IMR-90 (cell line): ENCODE measurements around the gene NTRK3. TPM values are rescaled to one million over a fixed set of nuclear protein-coding genes. Genes with fewer than 3 reads are reported as not detected.

Experiments
- ATAC-seq: fragments of 200-7000 bp; cut with Tn5 transposase; 2 replicates; pipeline ENCODE4 v1.9.1; 2020; ENCODE audit warnings: low read depth, mild to moderate bottlenecking, moderate library complexity
- BruUV-seq: library from RNA; stranded (reverse); fragments of 400-500 nt; replicated peaks from 2 replicates; lab custom pipeline; 2021; lab: Mats Ljungman, UMichigan
- CTCF ChIA-PET: fragments of 300-600 bp; formaldehyde crosslinking; extraction: SDS; loops from one replicate; lab custom pipeline; 2021; ENCODE audit warnings: antibody characterized with exemption; lab: Yijun Ruan, JAX
- POLR2A ChIA-PET: fragments of 300-600 bp; sonication (Branson Sonifier 250); formaldehyde crosslinking; loops from one replicate; lab custom pipeline; 2022; ENCODE audit warnings: antibody characterized with exemption; ENCODE audit not compliant: unreplicated experiment; lab: Charles Lee
- DNase-seq: peaks from one replicate; pipeline ENCODE4 v3.0.0; 2013
- H2AFZ ChIP-seq: replicated peaks from 2 replicates; pipeline ENCODE3; 2013; ENCODE audit warnings: low read length, mild to moderate bottlenecking; ENCODE audit not compliant: poor library complexity
- H2AK5ac ChIP-seq: 2 replicates; pipeline ENCODE4 v1.6.1; 2013; ENCODE audit warnings: low read depth, low read length, inconsistent platforms
- H2AK9ac ChIP-seq: replicated peaks from 2 replicates; pipeline ENCODE3; 2013; ENCODE audit warnings: mild to moderate bottlenecking, low read depth, low read length, moderate library complexity; ENCODE audit not compliant: poor library complexity
- H2BK120ac ChIP-seq: 2 replicates; pipeline ENCODE4 v1.6.1; 2013; ENCODE audit warnings: low read depth, low read length, inconsistent platforms
- H2BK15ac ChIP-seq: 3 replicates; pipeline ENCODE4 v1.6.1; 2013; ENCODE audit warnings: low read depth, low read length, inconsistent platforms
- H2BK20ac ChIP-seq: 2 replicates; pipeline ENCODE4 v1.6.1; 2013; ENCODE audit warnings: low read depth, mild to moderate bottlenecking, inconsistent platforms, low read length, moderate library complexity
- H2BK5ac ChIP-seq: 2 replicates; pipeline ENCODE4 v1.6.1; 2013; ENCODE audit warnings: mild to moderate bottlenecking, low read depth, low read length, inconsistent platforms; ENCODE audit not compliant: poor library complexity, severe bottlenecking
- H3K14ac ChIP-seq: replicated peaks from 2 replicates; pipeline ENCODE4 v1.6.1; 2013; ENCODE audit warnings: low read depth, low read length, inconsistent platforms
- H3K18ac ChIP-seq: 2 replicates; pipeline ENCODE4 v1.6.1; 2013; ENCODE audit warnings: low read depth, low read length, control low read depth
- H3K23ac ChIP-seq: 2 replicates; pipeline ENCODE4 v1.6.1; 2013; ENCODE audit warnings: low read depth, low read length, inconsistent platforms
- H3K27ac ChIP-seq: 2 replicates; pipeline ENCODE4 v1.5.1; 2013; ENCODE audit warnings: mild to moderate bottlenecking, control low read depth, low read length; ENCODE audit not compliant: insufficient read depth
- H3K27me3 ChIP-seq: 2 replicates; pipeline ENCODE4 v1.6.1; 2013; ENCODE audit warnings: low read length; ENCODE audit not compliant: control insufficient read depth, insufficient read depth
- H3K36me3 ChIP-seq: 2 replicates; pipeline ENCODE4 v1.6.1; 2013; ENCODE audit warnings: low read length, mixed read lengths; ENCODE audit not compliant: control insufficient read depth, insufficient read depth
- H3K4ac ChIP-seq: 2 replicates; pipeline ENCODE4 v1.6.1; 2013; ENCODE audit warnings: low read depth, low read length, inconsistent platforms
- H3K4me1 ChIP-seq: 2 replicates; pipeline ENCODE4 v1.6.1; 2013; ENCODE audit warnings: low read length, mixed read lengths; ENCODE audit not compliant: control insufficient read depth, insufficient read depth
- H3K4me2 ChIP-seq: 2 replicates; pipeline ENCODE4 v1.6.1; 2013; ENCODE audit warnings: low read depth, mild to moderate bottlenecking, control low read depth, low read length, moderate library complexity
- H3K4me3 ChIP-seq: 2 replicates; pipeline ENCODE4 v1.5.1; 2013; ENCODE audit warnings: low read depth, mild to moderate bottlenecking, control low read depth, low read length, moderate library complexity; ENCODE audit not compliant: insufficient read depth
- H3K56ac ChIP-seq: 2 replicates; pipeline ENCODE4 v1.6.1; 2013; ENCODE audit warnings: low read length, inconsistent platforms; ENCODE audit not compliant: insufficient read depth; ENCODE audit errors: extremely low read depth
- H3K79me1 ChIP-seq, 2 experiments: 2 replicates each; pipeline ENCODE4 v1.6.1; 2013; ENCODE audit warnings: low read length in 2 of 2, inconsistent platforms in 1 of 2, low read depth in 1 of 2
- H3K9ac ChIP-seq: 2 replicates; pipeline ENCODE4 v1.6.1; 2013; ENCODE audit warnings: low read depth, low read length, control low read depth
- H3K9me1 ChIP-seq: 2 replicates; pipeline ENCODE4 v1.6.1; 2013; ENCODE audit warnings: low read length, inconsistent platforms; ENCODE audit not compliant: insufficient read depth
- H3K9me3 ChIP-seq: 2 replicates; pipeline ENCODE4 v1.6.1; 2013; ENCODE audit warnings: low read length; ENCODE audit not compliant: control insufficient read depth, insufficient read depth
- H4K20me1 ChIP-seq: 2 replicates; pipeline ENCODE4 v1.6.1; 2013; ENCODE audit warnings: low read length, inconsistent platforms; ENCODE audit not compliant: insufficient read depth
- H4K5ac ChIP-seq: 2 replicates; pipeline ENCODE4 v1.6.1; 2013; ENCODE audit warnings: mild to moderate bottlenecking, low read depth, low read length, control low read depth
- H4K8ac ChIP-seq, 2 experiments: 2 replicates each; pipeline ENCODE4 v1.6.1; 2013; ENCODE audit warnings: low read depth in 2 of 2, low read length in 2 of 2, control low read depth in 1 of 2, inconsistent platforms in 1 of 2
- H4K91ac ChIP-seq: 2 replicates; pipeline ENCODE4 v1.6.1; 2013; ENCODE audit warnings: low read depth, low read length, inconsistent platforms; ENCODE audit not compliant: insufficient read depth
- BHLHE40 ChIP-seq: fragments of 150-350 bp; IDR thresholded peaks from 2 replicates; pipeline ENCODE4 v1.6.1; 2016; ENCODE audit warnings: mild to moderate bottlenecking, low read depth, low read length
- CEBPB ChIP-seq: IDR thresholded peaks from 2 replicates; pipeline ENCODE4 v1.6.1; 2012; ENCODE audit warnings: low read depth, low read length, improper control_type of control experiment
- CHD1 ChIP-seq: IDR thresholded peaks from 2 replicates; pipeline ENCODE4 v1.6.1; 2012; ENCODE audit warnings: low read depth, low read length, improper control_type of control experiment
- FOS ChIP-seq: fragments of 150-350 bp; IDR thresholded peaks from 2 replicates; pipeline ENCODE4 v1.6.1; 2016; ENCODE audit warnings: low read depth, low read length
- MAZ ChIP-seq: IDR thresholded peaks from 2 replicates; pipeline ENCODE4 v1.6.1; 2012; ENCODE audit warnings: low read depth, mild to moderate bottlenecking, low read length, improper control_type of control experiment, moderate library complexity, borderline replicate concordance
- NFE2L2 ChIP-seq: fragments of 150-350 bp; IDR thresholded peaks from 2 replicates; pipeline ENCODE4 v1.6.1; 2016; ENCODE audit warnings: low read depth, mild to moderate bottlenecking, low read length
- POLR2A ChIP-seq: IDR thresholded peaks from 2 replicates; pipeline ENCODE4 v1.6.1; 2012; ENCODE audit warnings: mild to moderate bottlenecking, low read depth, low read length
- RAD21 ChIP-seq: IDR thresholded peaks from 2 replicates; pipeline ENCODE4 v1.6.1; 2012; ENCODE audit warnings: low read length, improper control_type of control experiment
- RCOR1 ChIP-seq: IDR thresholded peaks from 2 replicates; pipeline ENCODE4 v1.6.1; 2012; ENCODE audit warnings: mild to moderate bottlenecking, low read length, improper control_type of control experiment; ENCODE audit not compliant: insufficient replicate concordance
- RFX5 ChIP-seq: IDR thresholded peaks from 2 replicates; pipeline ENCODE4 v1.8.0; 2012; ENCODE audit warnings: low read depth, mild to moderate bottlenecking, low read length, moderate library complexity
- SMC3 ChIP-seq: fragments of 150-350 bp; IDR thresholded peaks from 2 replicates; pipeline ENCODE4 v1.6.1; 2016; ENCODE audit warnings: low read depth, mild to moderate bottlenecking, antibody characterized with exemption, low read length, moderate library complexity
- WGBS, 2 experiments: methylation state at CpG; one replicate each; pipeline versions ENCODE4 v1.1.5 to v1.1.7; 2013; ENCODE audit warnings: missing lambda C conversion rate in 2 of 2; ENCODE audit not compliant: insufficient read length in 1 of 2; ENCODE audit errors: extremely low coverage in 2 of 2; 5-methylcytosine and 5-hydroxymethylcytosine counted together
- dilution Hi-C: fragments of 300-500 bp; cut with HindIII; formaldehyde crosslinking; loops from one replicate; pipeline ENCODE4 v1.14.3; 2018; ENCODE audit warnings: low sequenced_read_pairs; ENCODE audit not compliant: unreplicated experiment
- in situ Hi-C: fragments of 300-500 bp; cut with MboI; formaldehyde crosslinking; loops from 3 replicates; pipeline ENCODE4 v1.14.3; 2019; ENCODE audit warnings: low sequenced_read_pairs, inconsistent platforms, mixed read lengths
- intact Hi-C: fragments of 100-400 bp; cut with micrococcal nuclease; formaldehyde crosslinking; loops from 2 replicates; pipeline ENCODE4 v1.10.0; 2022
- polyA plus RNA-seq, 3 experiments: library from polyadenylated mRNA; depleted of rRNA; stranded (reverse); fragments of >200 nt; gene quantifications; 2 replicates each; pipeline ENCODE4 v1.2.3, GENCODE V29; 2012; ENCODE audit warnings: low replicate concordance in 1 of 3
- total RNA-seq: library from RNA; depleted of rRNA; stranded (reverse); fragments of >200 nt; gene quantifications from 2 replicates; pipeline ENCODE4 v1.2.3, GENCODE V29; 2012
- TF ChIP-seq, protein P1 (sequence below): fragments of 150-350 bp; IDR thresholded peaks from 2 replicates; pipeline ENCODE4 v1.6.1; 2017; ENCODE audit warnings: mild to moderate bottlenecking, antibody characterized with exemption, low read length, low read depth

Gene NTRK3
- total and polyA plus RNA-seq, 2 of the 4 experiments (the other 2 are of a cell fraction), result under 0.01 to 0.15 TPM

- TF ChIP-seq FOS, result no peak
These were observed 430.3 kb downstream of the NTRK3 start (continued) for GRCh38 chr15:87826119-87826747.

- Histone ChIP-seq H2BK5ac (no peak overlapping the region), H3K27me3 (no peaks in the 10 kb centered on the region), H3K27ac (no peak overlapping the region), H3K9me3 (no peaks in the 10 kb centered on the region), H4K20me1 (no peaks in the 10 kb centered on the region), H2AK5ac (no peak overlapping the region), H4K8ac (no peak overlapping the region), H3K79me1 (no peaks in the 10 kb centered on the region), H3K4me1 (peaks cover 10% of the 10 kb centered on the region), H3K23ac (no peak overlapping the region), H3K9ac (no peak overlapping the region), H2AFZ (no peak overlapping the region), H3K4me3 (no peak overlapping the region), H4K5ac (no peak overlapping the region), H3K9me1 (peaks cover 5% of the 10 kb centered on the region), H3K18ac (no peak overlapping the region), H4K91ac (0 out of 2 replicates have a peak overlapping the region, but pooled peaks have one; percentile 5), H3K4ac (no peak overlapping the region), H3K4me2 (no peak overlapping the region), H2AK9ac (no peak overlapping the region), H3K56ac (no peak overlapping the region), H2BK20ac (peak overlapping the region; percentile 76), H2BK15ac (peak overlapping the region; percentile 54; the same call in 1 of the 3 replicates), H3K14ac (no peak overlapping the region), H2BK120ac (peak overlapping the region; percentile 70; the same call in 1 of the 2 replicates), H3K36me3 (no peaks in the 10 kb centered on the region)
- dilution Hi-C loops, result no loop called here
- in situ Hi-C loops, result no loop called here
- BruUV-seq, result no TSS peak
- no CpG with 5 or more reads among the region's 1 CpG for WGBS, 2 experiments
- ATAC-seq, result no peak
- no peak for DNase-seq
- intact Hi-C loops, result loop anchor here (5.0 kb wide), 1 partner anchor 66 kb away; no protein-coding TSS in a partner anchor
- no peak for TF ChIP-seq CHD1
- TF ChIP-seq, protein P1, sequence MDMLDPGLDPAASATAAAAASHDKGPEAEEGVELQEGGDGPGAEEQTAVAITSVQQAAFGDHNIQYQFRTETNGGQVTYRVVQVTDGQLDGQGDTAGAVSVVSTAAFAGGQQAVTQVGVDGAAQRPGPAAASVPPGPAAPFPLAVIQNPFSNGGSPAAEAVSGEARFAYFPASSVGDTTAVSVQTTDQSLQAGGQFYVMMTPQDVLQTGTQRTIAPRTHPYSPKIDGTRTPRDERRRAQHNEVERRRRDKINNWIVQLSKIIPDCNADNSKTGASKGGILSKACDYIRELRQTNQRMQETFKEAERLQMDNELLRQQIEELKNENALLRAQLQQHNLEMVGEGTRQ, result no peak
- no peak for TF ChIP-seq RCOR1
- no peak for TF ChIP-seq RAD21
- TF ChIP-seq BHLHE40, result no peak
- TF ChIP-seq RFX5, result no peak
- no peak for TF ChIP-seq NFE2L2
- TF ChIP-seq SMC3, result no peak
- no peak for TF ChIP-seq POLR2A
- no peak for TF ChIP-seq CEBPB
- no peak for TF ChIP-seq FOS
- no peak for TF ChIP-seq MAZ
- ChIA-PET POLR2A (no interaction called here), CTCF (no interaction called here)
These were observed 437.8 kb downstream of the NTRK3 start for GRCh38 chr15:87818756-87819155.
